Esophagus squamous epithelium (tissue), 4 donors: Measurements from ENCODE around the gene EPDR1.

Source experiments
- CTCF ChIP-seq, 6 experiments: fragments of 450-650 bp in 4 of 6; fragments of 200-600 bp in 2 of 6; sonication (generic) in 2 of 6; IDR thresholded peaks; one replicate each; pipeline ENCODE4 v1.5.1; 2016 to 2019; ENCODE audit warnings: antibody characterized with exemption in 6 of 6, mild to moderate bottlenecking in 4 of 6, moderate library complexity in 4 of 6
- POLR2A ChIP-seq, 4 donors: fragments of 450-650 bp; IDR thresholded peaks; one replicate each; pipeline ENCODE4 v1.6.1; 2017; ENCODE audit warnings: antibody characterized with exemption in 4 of 4, mild to moderate bottlenecking in 4 of 4, moderate library complexity in 3 of 4

- TF ChIP-seq CTCF (IDR thresholded peaks at IDR 0.05): no peak
- TF ChIP-seq POLR2A (IDR thresholded peaks at IDR 0.05): no peak
Measured at GRCh38 chr7:37944737-37945054, 24.3 kb downstream of the EPDR1 start.
